ENCODE results near the gene KDM7A. TPM values are rescaled to one million over a fixed set of nuclear protein-coding genes. Genes with fewer than 3 reads are reported as not detected.

The KDM7A gene
- total RNA-seq, 1 experiment from 2014 or later: 6.6 TPM

- Histone ChIP-seq H3K4ac (ENCODE audit: low read depth, low read length) (no peak overlapping the region), H3K27ac (ENCODE audit: insufficient read length, low read depth, low read length) (no peak overlapping the region), H3K23ac (ENCODE audit: insufficient read length, low read depth, low read length) (no peak overlapping the region), H3T11ph (ENCODE audit: low read length) (no peak overlapping the region), H3K56ac (ENCODE audit: insufficient read length, low read depth, low read length) (no peak overlapping the region), H3K27me3 (ENCODE audit: insufficient read depth, low read length) (no peaks in the 10 kb centered on the region), H3K4me1 (ENCODE audit: insufficient read depth, low read length) (no peaks in the 10 kb centered on the region), H3K4me2 (ENCODE audit: insufficient read depth, insufficient read length, low read length) (no peak overlapping the region), H3K14ac (ENCODE audit: insufficient read depth, low read length) (no peak overlapping the region), H2AK5ac (ENCODE audit: insufficient read length, low read length) (no peak overlapping the region), H2BK15ac (ENCODE audit: low read depth, low read length) (no peak overlapping the region), H2BK5ac (ENCODE audit: insufficient read length, low read length) (no peak overlapping the region), H3K79me2 (ENCODE audit: insufficient read depth, low read length) (peaks cover 3% of the 10 kb centered on the region; the same call in 1 of the 2 replicates), H4K20me1 (ENCODE audit: control insufficient read depth, insufficient read depth, insufficient read length) (no peaks in the 10 kb centered on the region), H2BK20ac (ENCODE audit: low read depth, low read length, poor library complexity, severe bottlenecking) (no peak overlapping the region), H2BK120ac (ENCODE audit: low read depth, low read length, poor library complexity, severe bottlenecking) (no peak overlapping the region), H3K9me3 (ENCODE audit: control insufficient read depth, low read depth, low read length) (no peaks in the 10 kb centered on the region), H4K8ac (replicated peaks; ENCODE audit: insufficient read length, low read depth, low read length) (no peak overlapping the region), H3K18ac (ENCODE audit: insufficient read length, low read depth, low read length) (no peak overlapping the region), H3K79me1 (ENCODE audit: insufficient read depth, low read depth, low read length, poor library complexity, severe bottlenecking) (no peaks in the 10 kb centered on the region), H3K23me2 (ENCODE audit: insufficient read length, low read depth, low read length, poor library complexity, severe bottlenecking) (no peaks in the 10 kb centered on the region), H4K91ac (ENCODE audit: insufficient read length, low read depth, low read length) (no peak overlapping the region), H4K5ac (ENCODE audit: insufficient read length, low read depth, low read length) (no peak overlapping the region), H2BK12ac (ENCODE audit: insufficient read length, low read depth, low read length) (no peak overlapping the region), H2AFZ (ENCODE audit: low read length) (no peak overlapping the region), H3K9ac (ENCODE audit: extremely low read depth, insufficient read length, low read length) (no peak overlapping the region)
- H3K9me3 Mint-ChIP-seq: no peaks in the 10 kb centered on the region
- no peaks in the 10 kb centered on the region for H3K27me3 Mint-ChIP-seq (ENCODE audit: low read depth)
- no peak overlapping the region for H3K4me3 Mint-ChIP-seq
- peaks cover 4% of the 10 kb centered on the region in 2 experiments; a peak in 2 of 4 replicates for H3K4me1 Mint-ChIP-seq
- no peak for TF ChIP-seq CTCF (conservative IDR thresholded peaks at IDR 0.05)
- H3K36me3 Mint-ChIP-seq (ENCODE audit: insufficient read depth in 1 of 3, low read depth in 3 of 3): peaks cover 0 to 5% (median 0%) of the 10 kb centered on the region in 3 experiments; a peak in 2 of 7 replicates
- no peak for DNase-seq
- no peak overlapping the region for H3K27ac Mint-ChIP-seq
- WGBS (ENCODE audit: extremely low coverage, insufficient read length, low lambda C conversion rate): no CpG with 5 or more reads among the region's 2 CpGs
Measured at GRCh38 chr7:140144821-140145220, 32.0 kb downstream of the KDM7A start.

Measured in H9 (cell line).